ENCODE data around the gene VAMP5. TPM values are rescaled to one million over a fixed set of nuclear protein-coding genes. Genes with fewer than 3 reads are reported as not detected.
A peak's percentile ranks its signal among the peaks of the same experiment; 100 is the strongest.

The VAMP5 gene
- total and polyA plus RNA-seq, 9 of the 15 experiments (the other 6 are each of a cell fraction or from before 2014, with no cell fraction given) = 0.54 to 1.9 (median 1.5) TPM; not detected in 2

DNA sequence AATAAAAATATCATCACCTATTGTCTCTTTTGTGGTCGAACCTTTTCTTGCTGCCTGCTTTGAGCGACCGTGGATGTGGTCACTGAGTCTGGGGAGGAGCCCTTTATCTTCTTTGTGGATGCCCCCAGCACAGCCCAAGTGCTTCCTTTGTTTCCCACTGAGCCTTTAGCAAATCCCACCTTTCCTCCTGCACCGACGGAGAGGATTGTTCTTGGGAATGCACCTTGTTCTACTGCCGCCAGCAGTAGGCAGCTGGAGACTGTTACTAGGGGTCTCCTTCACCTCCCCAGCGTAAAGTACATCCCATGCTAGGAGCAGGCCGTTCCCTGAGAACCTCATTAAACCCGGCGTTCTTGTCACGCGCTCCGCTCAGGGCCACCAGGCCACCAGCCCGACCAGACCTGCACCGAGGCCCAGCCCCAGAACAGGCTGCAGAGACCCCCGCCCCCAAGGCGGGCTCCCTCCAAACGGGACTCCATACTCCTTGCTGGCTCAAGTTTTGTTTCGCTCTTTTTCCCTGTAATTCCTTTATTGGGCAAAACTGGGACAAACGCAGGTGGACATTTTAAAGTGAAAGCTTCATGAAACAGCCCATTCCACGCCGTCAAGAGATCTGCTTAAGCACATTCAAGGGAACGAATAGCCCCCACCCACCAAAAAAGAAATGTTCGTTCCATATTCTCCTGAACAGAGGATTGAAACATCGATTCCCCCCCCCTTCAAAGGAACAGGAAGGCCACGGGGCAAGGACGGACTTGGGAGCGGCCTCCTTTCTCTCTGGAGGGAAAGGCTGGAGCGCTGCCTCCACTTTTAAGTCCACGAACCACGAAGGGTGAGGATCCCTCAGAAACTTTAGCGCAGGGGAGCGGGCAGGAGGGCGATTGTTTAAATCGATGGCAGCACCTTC is 46.4 kb upstream of the VAMP5 start (continued):
- TF ChIP-seq, protein P1, sequence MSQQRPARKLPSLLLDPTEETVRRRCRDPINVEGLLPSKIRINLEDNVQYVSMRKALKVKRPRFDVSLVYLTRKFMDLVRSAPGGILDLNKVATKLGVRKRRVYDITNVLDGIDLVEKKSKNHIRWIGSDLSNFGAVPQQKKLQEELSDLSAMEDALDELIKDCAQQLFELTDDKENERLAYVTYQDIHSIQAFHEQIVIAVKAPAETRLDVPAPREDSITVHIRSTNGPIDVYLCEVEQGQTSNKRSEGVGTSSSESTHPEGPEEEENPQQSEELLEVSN (IDR thresholded peaks at IDR 0.05; ENCODE audit: borderline replicate concordance in 1 of 2, extremely low read depth in 1 of 2, insufficient read depth in 1 of 2, insufficient read length in 1 of 2, low read depth in 1 of 2, low read length in 1 of 2, poor library complexity in 1 of 2, severe bottlenecking in 1 of 2) = peak in 1 of 2 experiments; percentile 50
- TF ChIP-seq, protein P2, sequence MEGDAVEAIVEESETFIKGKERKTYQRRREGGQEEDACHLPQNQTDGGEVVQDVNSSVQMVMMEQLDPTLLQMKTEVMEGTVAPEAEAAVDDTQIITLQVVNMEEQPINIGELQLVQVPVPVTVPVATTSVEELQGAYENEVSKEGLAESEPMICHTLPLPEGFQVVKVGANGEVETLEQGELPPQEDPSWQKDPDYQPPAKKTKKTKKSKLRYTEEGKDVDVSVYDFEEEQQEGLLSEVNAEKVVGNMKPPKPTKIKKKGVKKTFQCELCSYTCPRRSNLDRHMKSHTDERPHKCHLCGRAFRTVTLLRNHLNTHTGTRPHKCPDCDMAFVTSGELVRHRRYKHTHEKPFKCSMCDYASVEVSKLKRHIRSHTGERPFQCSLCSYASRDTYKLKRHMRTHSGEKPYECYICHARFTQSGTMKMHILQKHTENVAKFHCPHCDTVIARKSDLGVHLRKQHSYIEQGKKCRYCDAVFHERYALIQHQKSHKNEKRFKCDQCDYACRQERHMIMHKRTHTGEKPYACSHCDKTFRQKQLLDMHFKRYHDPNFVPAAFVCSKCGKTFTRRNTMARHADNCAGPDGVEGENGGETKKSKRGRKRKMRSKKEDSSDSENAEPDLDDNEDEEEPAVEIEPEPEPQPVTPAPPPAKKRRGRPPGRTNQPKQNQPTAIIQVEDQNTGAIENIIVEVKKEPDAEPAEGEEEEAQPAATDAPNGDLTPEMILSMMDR (IDR thresholded peaks at IDR 0.05 in 2 of 3, conservative IDR thresholded peaks at IDR 0.05 in 1 of 3; ENCODE audit: insufficient read depth in 2 of 3, low read depth in 1 of 3, low read length in 3 of 3) = no peak
- no peak for TF ChIP-seq GABPB1 (CRISPR knock-in tag; IDR thresholded peaks at IDR 0.05)
- no peak for TF ChIP-seq ZNF274 (IDR thresholded peaks at IDR 0.05; ENCODE audit: borderline replicate concordance, low read depth, low read length)
- no peak for TF ChIP-seq SIN3B (IDR thresholded peaks at IDR 0.05; ENCODE audit: low read depth)
- no peak for TF ChIP-seq CCAR2 (IDR thresholded peaks at IDR 0.05; ENCODE audit: low read depth, low read length)
- TF ChIP-seq NFATC3 (IDR thresholded peaks at IDR 0.05) = no peak
- peak; percentile 21; the same call in 1 of the 2 replicates for TF ChIP-seq MTA3 (IDR thresholded peaks at IDR 0.05; ENCODE audit: borderline replicate concordance)
- 0 out of 2 replicates have a peak, but pooled peaks have one; percentile 15 for TF ChIP-seq EP300 (IDR thresholded peaks at IDR 0.05; ENCODE audit: low read length)
- TF ChIP-seq BDP1 (IDR thresholded peaks at IDR 0.05; ENCODE audit: insufficient read depth, insufficient read length) = no peak
- no peak for TF ChIP-seq STAG1 (CRISPR knock-in tag; IDR thresholded peaks at IDR 0.05; ENCODE audit: borderline replicate concordance)
- no peak for TF ChIP-seq SP2 (IDR thresholded peaks at IDR 0.05; ENCODE audit: extremely low read depth, low read depth, low read length, poor library complexity, severe bottlenecking)
- TF ChIP-seq PRPF4 (IDR thresholded peaks at IDR 0.05; ENCODE audit: insufficient read depth, low read depth, low read length, poor library complexity, severe bottlenecking) = no peak
- no peak for TF ChIP-seq CBX8 (IDR thresholded peaks at IDR 0.05; ENCODE audit: borderline replicate concordance, extremely low read depth, low read depth, low read length, poor library complexity, severe bottlenecking)
- TF ChIP-seq MEIS2 (IDR thresholded peaks at IDR 0.05; ENCODE audit: partially characterized antibody) = no peak
- no peak for TF ChIP-seq ZBTB1 (CRISPR knock-in tag; IDR thresholded peaks at IDR 0.05; ENCODE audit: borderline replicate concordance, low read depth)
- TF ChIP-seq BRD4 (IDR thresholded peaks at IDR 0.05) = peak; percentile 80; the same call in 1 of the 2 replicates
- TF ChIP-seq SRSF1 (IDR thresholded peaks at IDR 0.05; ENCODE audit: low read depth, low read length) = no peak
- no peak for TF ChIP-seq STAT5A (IDR thresholded peaks at IDR 0.05; ENCODE audit: borderline replicate concordance, low read length)
- TF ChIP-seq, protein P3, sequence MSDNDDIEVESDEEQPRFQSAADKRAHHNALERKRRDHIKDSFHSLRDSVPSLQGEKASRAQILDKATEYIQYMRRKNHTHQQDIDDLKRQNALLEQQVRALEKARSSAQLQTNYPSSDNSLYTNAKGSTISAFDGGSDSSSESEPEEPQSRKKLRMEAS (CRISPR knock-in tag; IDR thresholded peaks at IDR 0.05) = no peak
- TF ChIP-seq RB1 (IDR thresholded peaks at IDR 0.05; ENCODE audit: low read depth) = peak; percentile 19; the same call in 1 of the 2 replicates
- TF ChIP-seq SMAD1 (IDR thresholded peaks at IDR 0.05; ENCODE audit: low read depth, low read length, partially characterized antibody) = no peak
- no peak for TF ChIP-seq ZFP36 (IDR thresholded peaks at IDR 0.05; ENCODE audit: low read depth, low read length, partially characterized antibody)
- TF ChIP-seq SRSF3 (IDR thresholded peaks at IDR 0.05; ENCODE audit: insufficient read depth, low read length) = peak; percentile 80; the same call in 1 of the 2 replicates

Data from K562 (cell line).